Hypothalamus (tissue), 51 donors: ENCODE results near the gene DNM1.
"Not testable (repeated sequence)": the region's sequence is repeated elsewhere in the genome, so short reads cannot be mapped to it uniquely, and the experiment has no call there.

Source experiments
- DNase-seq, 51 donors: peaks; one replicate each; lab custom pipeline; 2025; lab: John Stamatoyannopoulos, UW

Gene DNM1

GRCh38 chr9:128266868-128267590 lies 63.9 kb downstream of the DNM1 start:
- no peak for DNase-seq

GRCh38 chr9:128271112-128271511 lies 67.9 kb downstream of the DNM1 start:
- no peak for DNase-seq

- DNase-seq = no peak
Measured at GRCh38 chr9:128271512-128271911, 68.3 kb downstream of the DNM1 start.

- no peak for DNase-seq
Measured at GRCh38 chr9:128274245-128274644, 71.1 kb downstream of the DNM1 start.

- DNase-seq = peak in 8 of 51 donors; percentile 34 to 62 (median 42)
Measured at GRCh38 chr9:128275198-128276007, 72.2 kb downstream of the DNM1 start, which contains the start of gene GOLGA2. Gene GOLGA2, minus strand, starts transcription at chr9:128276007. Its CDS starts 31 bp downstream, at chr9:128275976.

GRCh38 chr9:128276008-128276573 lies 72.9 kb downstream of the DNM1 start, which contains the start of gene SWI5:
Gene SWI5, plus strand, starts transcription at chr9:128276276.
- DNase-seq = peak; percentile 73 to 99 (median 98)

- DNase-seq = peak in 11 of 51 donors; percentile 9 to 51 (median 41)
Measured at GRCh38 chr9:128276574-128277270, 73.5 kb downstream of the DNM1 start.

- DNase-seq = not testable (repeated sequence)
Measured at GRCh38 chr9:128279088-128280073, 76.2 kb downstream of the DNM1 start.

GRCh38 chr9:128280084-128280622 lies 77.0 kb downstream of the DNM1 start:
- no peak for DNase-seq

GRCh38 chr9:128282500-128282899 lies 79.3 kb downstream of the DNM1 start:
- DNase-seq = no peak

GRCh38 chr9:128285033-128285784 lies 82.0 kb downstream of the DNM1 start:
- DNase-seq = no peak

- DNase-seq = peak in 48 of 51 donors; percentile 0 to 86 (median 48)
Measured at GRCh38 chr9:128286440-128286839, 83.3 kb downstream of the DNM1 start.

GRCh38 chr9:128288273-128289004 lies 85.3 kb downstream of the DNM1 start:
- no peak for DNase-seq

GRCh38 chr9:128292009-128292408 lies 88.8 kb downstream of the DNM1 start:
- no peak for DNase-seq

GRCh38 chr9:128293091-128293490 lies 89.9 kb downstream of the DNM1 start:
- no peak for DNase-seq

GRCh38 chr9:128294142-128294541 lies 91.0 kb downstream of the DNM1 start:
- DNase-seq = no peak

- DNase-seq = no peak
Measured at GRCh38 chr9:128296340-128297220, 93.4 kb downstream of the DNM1 start.
